Osteoblast (primary cell): Measurements from ENCODE around the gene IPO13. TPM values are rescaled to one million over a fixed set of nuclear protein-coding genes. Genes with fewer than 3 reads are reported as not detected.

Experiments
- DNase-seq: peaks from one replicate; pipeline ENCODE4 v3.0.0; 2011; ENCODE audit warnings: low spot score, mixed read lengths; ENCODE audit not compliant: insufficient read length; ENCODE audit errors: missing footprints
- H2AFZ ChIP-seq: 2 replicates; pipeline ENCODE4 v1.6.0; 2011; ENCODE audit warnings: mild to moderate bottlenecking, low read length
- H3K27ac ChIP-seq: 2 replicates; pipeline ENCODE4 v1.5.1; 2011; ENCODE audit warnings: mild to moderate bottlenecking, low read depth, low read length, moderate library complexity
- H3K27me3 ChIP-seq: 2 replicates; pipeline ENCODE4 v1.6.0; 2012; ENCODE audit warnings: mild to moderate bottlenecking, control low read depth, inconsistent platforms, low read length, moderate library complexity; ENCODE audit not compliant: insufficient read depth
- H3K36me3 ChIP-seq: 2 replicates; pipeline ENCODE4 v1.5.1; 2011; ENCODE audit warnings: mild to moderate bottlenecking, low read length, control low read depth, moderate library complexity; ENCODE audit not compliant: insufficient read depth
- H3K4me1 ChIP-seq: 2 replicates; pipeline ENCODE4 v1.5.1; 2011; ENCODE audit warnings: mild to moderate bottlenecking, low read length, control low read depth, moderate library complexity; ENCODE audit not compliant: insufficient read depth
- H3K4me2 ChIP-seq: 2 replicates; pipeline ENCODE4 v1.6.0; 2011; ENCODE audit warnings: mild to moderate bottlenecking, low read length; ENCODE audit not compliant: insufficient read depth
- H3K4me3 ChIP-seq: fragments of 200-600 bp; sonication (generic); 3 replicates; pipeline ENCODE4 v1.5.1; 2012; ENCODE audit warnings: mild to moderate bottlenecking, low read length, inconsistent platforms; ENCODE audit not compliant: insufficient read depth
- H3K79me2 ChIP-seq: 2 replicates; pipeline ENCODE4 v1.6.0; 2012; ENCODE audit warnings: mild to moderate bottlenecking, low read length, control low read depth, inconsistent platforms; ENCODE audit not compliant: insufficient read depth
- H3K9me3 ChIP-seq: 2 replicates; pipeline ENCODE4 v1.5.1; 2011; ENCODE audit warnings: low read depth, low read length, control low read depth
- H4K20me1 ChIP-seq: 2 replicates; pipeline ENCODE4 v1.6.0; 2012; ENCODE audit warnings: mild to moderate bottlenecking, low read length, control low read depth; ENCODE audit not compliant: insufficient read depth
- CTCF ChIP-seq: IDR thresholded peaks from 2 replicates; pipeline ENCODE4 v1.5.1; 2011; ENCODE audit warnings: mild to moderate bottlenecking, low read depth, low read length, moderate library complexity; ENCODE audit errors: extremely low read depth
- total RNA-seq: library from RNA; depleted of rRNA; stranded (reverse); fragments of >200 nt; gene quantifications from 2 replicates; pipeline ENCODE4 v1.2.3, GENCODE V29; 2012

The IPO13 gene
- total RNA-seq, 1 donor = 20.6 TPM

- Histone ChIP-seq H3K79me2 (peaks cover 73% of the 10 kb centered on the region), H2AFZ (no peak overlapping the region), H3K4me2 (peak overlapping the region; percentile 90), H3K27ac (no peak overlapping the region), H3K36me3 (peaks cover 31% of the 10 kb centered on the region), H3K4me1 (peaks cover 44% of the 10 kb centered on the region), H3K4me3 (no peak overlapping the region), H3K9me3 (no peaks in the 10 kb centered on the region), H4K20me1 (peaks cover 47% of the 10 kb centered on the region), H3K27me3 (no peaks in the 10 kb centered on the region)
- TF ChIP-seq CTCF = no peak
- peak; percentile 76 for DNase-seq
Measured at GRCh38 chr1:43977376-43978263, 30.9 kb downstream of the IPO13 start.

- Histone ChIP-seq H4K20me1 (peaks cover 53% of the 10 kb centered on the region), H3K4me3 (no peak overlapping the region), H3K79me2 (peaks cover 79% of the 10 kb centered on the region), H3K9me3 (no peaks in the 10 kb centered on the region), H3K27ac (no peak overlapping the region), H3K27me3 (no peaks in the 10 kb centered on the region), H3K36me3 (peaks cover 31% of the 10 kb centered on the region), H3K4me1 (peaks cover 44% of the 10 kb centered on the region), H2AFZ (no peak overlapping the region), H3K4me2 (peak overlapping the region; percentile 90)
- TF ChIP-seq CTCF = no peak
- DNase-seq = peak; percentile 83
Measured at GRCh38 chr1:43978264-43978550, 31.5 kb downstream of the IPO13 start.

GRCh38 chr1:43978551-43979260 lies 32.0 kb downstream of the IPO13 start, which contains the start of gene B4GALT2:
TSS of gene B4GALT2 (plus strand) at chr1:43979210. CDS start at chr1:43981161, 1,951 bp downstream.
- Histone ChIP-seq H3K27ac (peak within 1 kb of the TSS; percentile 54), H3K79me2 (peaks cover 82% of the 10 kb centered on the region), H3K4me2 (peak within 1 kb of the TSS; percentile 90), H4K20me1 (peaks cover 58% of the 10 kb centered on the region), H3K4me1 (peaks cover 44% of the 10 kb centered on the region), H3K9me3 (no peaks in the 10 kb centered on the region), H2AFZ (peak within 1 kb of the TSS; percentile 75), H3K36me3 (peaks cover 33% of the 10 kb centered on the region), H3K27me3 (no peaks in the 10 kb centered on the region), H3K4me3 (peak within 1 kb of the TSS; percentile 78)
- TF ChIP-seq CTCF = no peak
- DNase-seq = peak; percentile 99

- H3K27me3 ChIP-seq = no peaks in the 10 kb centered on the region
- H3K4me1 ChIP-seq = peaks cover 42% of the 10 kb centered on the region
- peaks cover 33% of the 10 kb centered on the region for H3K36me3 ChIP-seq
- peak overlapping the region; percentile 73 for H3K4me3 ChIP-seq
- no peak overlapping the region for H3K27ac ChIP-seq
- no peaks in the 10 kb centered on the region for H3K9me3 ChIP-seq
- DNase-seq = no peak
- peaks cover 82% of the 10 kb centered on the region for H3K79me2 ChIP-seq
- peaks cover 63% of the 10 kb centered on the region for H4K20me1 ChIP-seq
- peak overlapping the region; percentile 88 for H3K4me2 ChIP-seq
- H2AFZ ChIP-seq = no peak overlapping the region
- no peak for TF ChIP-seq CTCF
Measured at GRCh38 chr1:43979261-43979527, 32.4 kb downstream of the IPO13 start.
